A549 (cell line): ENCODE data around the gene CSF3R. TPM values are rescaled to one million over a fixed set of nuclear protein-coding genes. Genes with fewer than 3 reads are reported as not detected.

Source experiments
- ATAC-seq, 2 experiments: fragments of 200-7000 bp in 1 of 2; fragments of >200 bp in 1 of 2; cut with Nextera tagmentation in 1 of 2; cut with Tn5 transposase in 1 of 2; 3 replicates each; pipeline versions ENCODE4 v1.8.0 to v1.9.1; 2018 to 2020; ENCODE audit warnings: mild to moderate bottlenecking in 1 of 2, moderate library complexity in 1 of 2
- CTCF ChIA-PET: fragments of 300-600 bp; sonication (Branson Sonifier 250); formaldehyde crosslinking; extraction: SDS; loops from one replicate; lab custom pipeline; 2021; ENCODE audit warnings: antibody characterized with exemption, inconsistent platforms; lab: Yijun Ruan, JAX
- POLR2A ChIA-PET: fragments of 350-600 bp; formaldehyde crosslinking; extraction: SDS; loops from one replicate; lab custom pipeline; 2021; ENCODE audit warnings: antibody characterized with exemption, inconsistent platforms; lab: Yijun Ruan, JAX
- DNase-seq, 2 experiments: peaks; one replicate each; pipeline versions ENCODE4 v3.0.0 to v3.0.0-alpha.2; 2011 to 2016; ENCODE audit warnings: low read depth in 1 of 2, low spot score in 1 of 2
- FAIRE-seq: peaks from 2 replicates; lab custom pipeline; 2011; peaks lifted over from hg19 to GRCh38; lab: Jason Lieb, UNC
- H3K27ac ChIP-seq, 2 experiments: fragments of >200 bp; sonication (Bioruptor Twin); formaldehyde crosslinking; 3 replicates each; pipeline ENCODE4 v1.5.1; 2016 to 2017
- H3K4me1 ChIP-seq: fragments of >200 bp; sonication (Bioruptor Twin); formaldehyde crosslinking; 3 replicates; pipeline ENCODE4 v1.6.1; 2016
- H3K4me2 ChIP-seq: fragments of >200 bp; sonication (Bioruptor Twin); formaldehyde crosslinking; 3 replicates; pipeline ENCODE4 v1.6.1; 2016
- H3K4me3 ChIP-seq: fragments of >200 bp; sonication (Bioruptor Twin); formaldehyde crosslinking; 3 replicates; pipeline ENCODE4 v1.5.1; 2016
- H3K9me3 ChIP-seq: fragments of >200 bp; sonication (Bioruptor Twin); formaldehyde crosslinking; 3 replicates; pipeline ENCODE4 v1.6.1; 2016
- BHLHE40 ChIP-seq: IDR thresholded peaks from 2 replicates; pipeline ENCODE4 v1.6.1; 2012; ENCODE audit warnings: low read depth, low read length, inconsistent platforms
- CBX8 ChIP-seq: fragments of 200-600 bp; sonication (generic); IDR thresholded peaks from 2 replicates; pipeline ENCODE4 v1.6.1; 2016
- CEBPB ChIP-seq, 2 experiments: fragments of >200 bp in 1 of 2; sonication (Bioruptor Twin) in 1 of 2; formaldehyde crosslinking in 1 of 2; IDR thresholded peaks; 2 replicates each; pipeline ENCODE4 v1.6.1; 2012 to 2016
- CHD2 ChIP-seq: fragments of 150-350 bp; IDR thresholded peaks from 2 replicates; pipeline ENCODE4 v1.6.1; 2014; ENCODE audit warnings: low read length; ENCODE audit not compliant: partially characterized antibody
- CHD4 ChIP-seq: fragments of 200-600 bp; sonication (generic); IDR thresholded peaks from 2 replicates; pipeline ENCODE4 v1.6.1; 2016; ENCODE audit warnings: antibody characterized with exemption, mild to moderate bottlenecking, borderline replicate concordance
- EHF ChIP-seq: fragments of 250-450 bp; sonication (Bioruptor Pico); IDR thresholded peaks from 2 replicates; pipeline ENCODE4 v1.5.0; 2020; ENCODE audit warnings: mild to moderate bottlenecking
- ELK1 ChIP-seq: fragments of 150-350 bp; IDR thresholded peaks from 2 replicates; pipeline ENCODE4 v1.6.1; 2014; ENCODE audit warnings: low read depth, mild to moderate bottlenecking, low read length
- EP300 ChIP-seq, 2 experiments: fragments of >200 bp; sonication (Bioruptor Twin); formaldehyde crosslinking; IDR thresholded peaks; 2 replicates in 1 of 2; 3 replicates in 1 of 2; pipeline ENCODE4 v1.6.1; 2016 to 2017
- ESRRA ChIP-seq: fragments of 150-350 bp; IDR thresholded peaks from 2 replicates; pipeline ENCODE4 v1.6.1; 2014; ENCODE audit warnings: mild to moderate bottlenecking, low read length, borderline replicate concordance
- FOSB ChIP-seq: fragments of 250-450 bp; sonication (Bioruptor Pico); IDR thresholded peaks from 2 replicates; pipeline ENCODE4 v1.5.0; 2020; ENCODE audit warnings: mild to moderate bottlenecking, moderate library complexity
- HOXB13 ChIP-seq: fragments of 250-450 bp; sonication (Bioruptor Pico); IDR thresholded peaks from 2 replicates; pipeline ENCODE4 v1.5.0; 2020; ENCODE audit warnings: low read depth, mild to moderate bottlenecking, moderate library complexity
- HOXB5 ChIP-seq: fragments of 250-450 bp; sonication (Bioruptor Pico); IDR thresholded peaks from 2 replicates; pipeline ENCODE4 v1.5.0; 2020; ENCODE audit warnings: mild to moderate bottlenecking, moderate library complexity
- MAFK ChIP-seq: fragments of 450-650 bp; IDR thresholded peaks from 2 replicates; pipeline ENCODE4 v1.6.1; 2014; ENCODE audit not compliant: partially characterized antibody
- MAZ ChIP-seq: fragments of 150-350 bp; IDR thresholded peaks from 2 replicates; pipeline ENCODE4 v1.6.1; 2014; ENCODE audit warnings: antibody characterized with exemption, low read depth, low read length, borderline replicate concordance
- MYC ChIP-seq: IDR thresholded peaks from 2 replicates; pipeline ENCODE4 v1.6.1; 2012; ENCODE audit warnings: mild to moderate bottlenecking, inconsistent platforms, low read length, improper control_type of control experiment, borderline replicate concordance
- NFE2L2 ChIP-seq: fragments of 150-350 bp; conservative IDR thresholded peaks from 2 replicates; pipeline ENCODE4 v1.6.1; 2014; ENCODE audit warnings: low read length
- NPAS2 ChIP-seq: fragments of 250-450 bp; sonication (Bioruptor Pico); IDR thresholded peaks from 2 replicates; pipeline ENCODE4 v1.8.0; 2022; ENCODE audit warnings: mild to moderate bottlenecking, moderate library complexity, borderline replicate concordance
- NR3C1 ChIP-seq: fragments of >200 bp; sonication (Bioruptor Twin); formaldehyde crosslinking; IDR thresholded peaks from 3 replicates; pipeline ENCODE4 v1.6.1; 2017
- PHF8 ChIP-seq: fragments of 200-600 bp; sonication (generic); IDR thresholded peaks from 2 replicates; pipeline ENCODE4 v1.6.1; 2016; ENCODE audit warnings: low read depth, mild to moderate bottlenecking, antibody characterized with exemption, moderate library complexity, borderline replicate concordance
- RAD21 ChIP-seq, 2 experiments: fragments of >200 bp in 1 of 2; sonication (Bioruptor Twin) in 1 of 2; formaldehyde crosslinking in 1 of 2; IDR thresholded peaks in 1 of 2; conservative IDR thresholded peaks in 1 of 2; 2 replicates in 1 of 2; 3 replicates in 1 of 2; pipeline ENCODE4 v1.6.1; 2012 to 2018; ENCODE audit warnings: inconsistent platforms in 1 of 2
- RCOR1 ChIP-seq: fragments of 150-350 bp; IDR thresholded peaks from 2 replicates; pipeline ENCODE4 v1.6.1; 2014; ENCODE audit warnings: antibody characterized with exemption, low read length, low read depth
- RFX5 ChIP-seq: fragments of 450-650 bp; IDR thresholded peaks from 2 replicates; pipeline ENCODE4 v1.7.1; 2014; ENCODE audit warnings: antibody characterized with exemption, mild to moderate bottlenecking, moderate library complexity
- RNF2 ChIP-seq: fragments of 200-600 bp; sonication (generic); IDR thresholded peaks from 2 replicates; pipeline ENCODE4 v1.6.1; 2016; ENCODE audit warnings: low read depth, mild to moderate bottlenecking, antibody characterized with exemption, moderate library complexity, borderline replicate concordance
- TP53 ChIP-seq: fragments of 250-450 bp; sonication (Bioruptor Pico); IDR thresholded peaks from 2 replicates; pipeline ENCODE4 v1.5.0; 2021; ENCODE audit warnings: mild to moderate bottlenecking, moderate library complexity
- ZFP36 ChIP-seq: fragments of 450-650 bp; IDR thresholded peaks from 2 replicates; pipeline ENCODE4 v1.6.1; 2014; ENCODE audit warnings: borderline replicate concordance; ENCODE audit not compliant: partially characterized antibody
- ZNF302 ChIP-seq: fragments of 250-450 bp; sonication (Bioruptor Pico); IDR thresholded peaks from 2 replicates; pipeline ENCODE4 v1.9.0; 2021; ENCODE audit warnings: inconsistent platforms, mild to moderate bottlenecking, moderate library complexity
- ZSCAN20 ChIP-seq: fragments of 250-450 bp; sonication (Bioruptor Pico); IDR thresholded peaks from 2 replicates; pipeline ENCODE4 v1.8.0; 2022; ENCODE audit warnings: mild to moderate bottlenecking, moderate library complexity
- WGBS: methylation state at CpG from one replicate; pipeline ENCODE4 v1.1.6; 2017; ENCODE audit errors: missing lambda C conversion rate; 5-methylcytosine and 5-hydroxymethylcytosine counted together
- polyA plus RNA-seq, 4 experiments: library from polyadenylated mRNA; depleted of rRNA in 3 of 4; stranded (reverse); fragments of >200 nt; fragmentation: RNase III in 1 of 4; extraction: RNeasy Plus Mini Kit Qiagen cat#74134 plus additional on column Dnase treatment in 1 of 4; gene quantifications; 2 replicates in 3 of 4; 3 replicates in 1 of 4; pipeline ENCODE4 v1.2.3, GENCODE V29; 2011 to 2017
- TF ChIP-seq, protein P1 (sequence below): IDR thresholded peaks from 2 replicates; pipeline ENCODE4 v1.6.1; 2012; ENCODE audit warnings: low read depth, borderline replicate concordance

The CSF3R gene
- polyA plus RNA-seq, 2 of the 4 experiments (the other 2 are of a cell fraction), result not detected

GRCh38 chr1:36456391-36456928, 26.3 kb downstream of the CSF3R start:
- no peaks in the 10 kb centered on the region for H3K4me1 ChIP-seq
- ATAC-seq, result no peak
- POLR2A ChIA-PET, result no interaction called here
- no peak for FAIRE-seq
- DNase-seq, result no peak
- no peak overlapping the region for H3K4me3 ChIP-seq
- no peak overlapping the region for H3K4me2 ChIP-seq
- no peaks in the 10 kb centered on the region for H3K9me3 ChIP-seq
- TF ChIP-seq NPAS2 (CRISPR knock-in tag) (no peak), NR3C1 (no peak), CHD4 (no peak), EP300 (IDR thresholded peaks at IDR 0.05) (no peak), NFE2L2 (no peak), EHF (CRISPR knock-in tag) (no peak), MAFK (no peak), RNF2 (no peak), CHD2 (no peak), HOXB13 (CRISPR knock-in tag) (no peak)
- TF ChIP-seq, protein P1, sequence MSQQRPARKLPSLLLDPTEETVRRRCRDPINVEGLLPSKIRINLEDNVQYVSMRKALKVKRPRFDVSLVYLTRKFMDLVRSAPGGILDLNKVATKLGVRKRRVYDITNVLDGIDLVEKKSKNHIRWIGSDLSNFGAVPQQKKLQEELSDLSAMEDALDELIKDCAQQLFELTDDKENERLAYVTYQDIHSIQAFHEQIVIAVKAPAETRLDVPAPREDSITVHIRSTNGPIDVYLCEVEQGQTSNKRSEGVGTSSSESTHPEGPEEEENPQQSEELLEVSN, result no peak
- TF ChIP-seq, all 56 proteins: peak for 0
- CTCF ChIA-PET, result no interaction called here
- no peak overlapping the region for H3K27ac ChIP-seq

- ChIA-PET CTCF (interaction anchor here (0.6 kb wide), 1 partner anchor 36 kb away, joined by 4 read pairs; no protein-coding TSS in a partner anchor), POLR2A (interaction anchor here (2.7 kb wide), 1 partner anchor 9 kb away, joined by 9 read pairs; the partner anchor contains the start of gene MRPS15)
- no peaks in the 10 kb centered on the region for H3K4me1 ChIP-seq
- H3K4me2 ChIP-seq, result no peak overlapping the region
- no peak for DNase-seq
- no peak for FAIRE-seq
- TF ChIP-seq RAD21 (conservative IDR thresholded peaks at IDR 0.05 in 1 of 2, IDR thresholded peaks at IDR 0.05 in 1 of 2), result no peak
- no peak for TF ChIP-seq MAZ
- 100% methylated on average over 1 of the region's 1 CpG for WGBS
- no peaks in the 10 kb centered on the region for H3K9me3 ChIP-seq
- H3K27ac ChIP-seq, result no peak overlapping the region
- ATAC-seq, result no peak
- no peak overlapping the region for H3K4me3 ChIP-seq
These were observed 27.3 kb downstream of the CSF3R start for GRCh38 chr1:36455386-36455785.

DNA sequence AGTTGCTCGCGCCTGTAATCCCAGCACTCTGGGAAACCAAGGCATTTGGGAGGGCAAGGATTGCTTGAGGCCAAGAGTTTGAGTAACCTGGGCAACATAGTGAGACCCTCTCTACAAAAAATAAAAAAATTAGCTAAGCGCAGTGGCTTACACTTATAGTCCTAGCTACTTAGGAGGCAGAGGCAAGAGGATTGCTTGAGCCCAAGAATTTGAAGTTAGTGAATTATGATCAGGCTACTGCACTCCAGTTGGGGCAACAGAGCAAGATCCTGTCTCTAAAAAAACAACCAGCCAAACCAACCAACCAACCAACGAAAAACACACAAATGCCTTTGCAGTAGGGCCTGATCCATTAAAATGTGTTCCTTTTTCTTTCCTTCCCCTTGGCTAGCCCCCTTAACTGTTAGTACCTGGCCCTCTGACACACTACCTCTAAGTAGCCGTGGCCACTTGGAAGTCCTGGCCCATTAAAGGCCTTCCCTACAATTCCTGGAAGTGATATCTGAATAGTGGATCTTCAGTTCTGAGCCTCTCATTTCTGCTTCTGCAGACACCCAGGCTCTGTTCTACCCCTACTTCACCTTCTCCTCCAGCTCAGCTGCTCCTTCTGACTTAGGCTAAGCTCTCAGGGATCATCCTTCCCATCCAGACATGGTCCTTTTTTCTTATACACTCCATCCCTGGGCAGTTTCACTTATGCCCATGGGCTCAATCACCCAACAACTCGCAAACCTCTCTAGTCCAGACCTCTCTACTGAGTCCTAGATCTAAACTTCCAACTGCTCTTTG, 28.9 kb downstream of the CSF3R start:
- CTCF ChIA-PET, result no interaction called here
- POLR2A ChIA-PET, result interaction anchor here (2.7 kb wide), 1 partner anchor 10 kb away, joined by 9 read pairs; the partner anchor contains the start of gene MRPS15
- WGBS, result 96% methylated on average over 6 of the region's 6 CpGs
- no peak for TF ChIP-seq HOXB5 (CRISPR knock-in tag)
- no peak for TF ChIP-seq CBX8
- TF ChIP-seq ZFP36, result no peak
- TF ChIP-seq MYC, result no peak
- no peak for TF ChIP-seq RAD21 (conservative IDR thresholded peaks at IDR 0.05 in 1 of 2, IDR thresholded peaks at IDR 0.05 in 1 of 2)
- no peak for TF ChIP-seq ESRRA
- TF ChIP-seq CEBPB (IDR thresholded peaks at IDR 0.05), result no peak
- TF ChIP-seq ELK1, result no peak
- TF ChIP-seq FOSB (CRISPR knock-in tag), result no peak
- no peak for TF ChIP-seq PHF8
- no peak for TF ChIP-seq ZSCAN20 (CRISPR knock-in tag)
- no peak for TF ChIP-seq RCOR1
- no peak for TF ChIP-seq TP53 (CRISPR knock-in tag)
- TF ChIP-seq BHLHE40, result no peak
- TF ChIP-seq ZNF302 (CRISPR knock-in tag), result no peak
- TF ChIP-seq NR3C1, result no peak
- TF ChIP-seq RFX5, result no peak
- no peak for ATAC-seq
- DNase-seq, result no peak
- no peak overlapping the region for H3K4me3 ChIP-seq
- no peak overlapping the region for H3K4me2 ChIP-seq
- no peaks in the 10 kb centered on the region for H3K9me3 ChIP-seq
- H3K4me1 ChIP-seq, result peaks cover 3% of the 10 kb centered on the region; the same call in 1 of the 3 replicates
- no peak for FAIRE-seq
- H3K27ac ChIP-seq, result no peak overlapping the region
